ENCODE measurements around the gene RAB6B. TPM values are rescaled to one million over a fixed set of nuclear protein-coding genes. Genes with fewer than 3 reads are reported as not detected.

Gene RAB6B
- total and polyA plus RNA-seq, 2 of the 8 experiments (the other 6 are each of a cell fraction or from before 2014, with no cell fraction given), result 7.9 to 15.6 TPM

DNA sequence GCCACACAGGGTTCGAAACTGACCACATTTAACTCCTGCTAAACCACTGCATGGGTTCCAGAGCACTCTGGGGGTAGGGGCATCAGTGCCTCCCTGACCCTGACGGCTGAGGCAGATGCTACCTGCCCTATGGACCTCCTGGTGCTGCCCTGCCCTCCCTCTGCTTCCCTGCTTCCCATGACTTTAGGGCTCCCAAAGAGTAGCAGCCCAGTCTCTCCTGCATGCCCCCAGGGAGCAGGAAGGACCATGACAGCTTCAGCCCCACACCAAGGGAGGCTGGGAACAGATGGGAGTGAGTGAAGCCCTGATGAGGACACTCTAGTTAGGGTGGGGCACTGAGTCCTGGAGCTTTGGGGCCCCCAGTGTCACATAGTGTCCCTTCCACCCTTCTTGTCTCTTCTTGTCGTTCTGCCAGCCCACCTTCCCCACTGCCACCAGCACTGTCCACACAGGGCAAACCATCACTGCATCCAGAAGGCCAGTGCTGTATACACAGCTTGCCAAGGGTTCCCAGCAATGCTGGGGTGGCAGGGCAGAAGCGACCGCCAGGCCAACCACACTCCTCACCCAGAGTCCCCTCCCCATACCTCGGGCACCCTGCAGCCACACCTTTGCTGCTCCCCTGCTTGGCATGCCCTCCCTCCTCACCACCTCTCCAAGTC is 59.1 kb downstream of the RAB6B start:
- Histone ChIP-seq H3K27me3 (replicated peaks in 1 of 4; ENCODE audit: control insufficient read depth in 3 of 4, extremely low read depth in 1 of 4, insufficient read depth in 3 of 4, low read length in 3 of 4) (no peaks in the 10 kb centered on the region), H3K79me1 (ENCODE audit: low read depth, low read length) (no peaks in the 10 kb centered on the region), H3K36me3 (ENCODE audit: control insufficient read depth in 2 of 4, insufficient read depth in 4 of 4, low read length in 3 of 4) (no peaks in the 10 kb centered on the region; a peak in 3 of 8 replicates), H2BK5ac (ENCODE audit: low read depth, low read length) (no peak overlapping the region), H2BK120ac (replicated peaks; ENCODE audit: low read depth, low read length) (no peak overlapping the region), H3K79me2 (ENCODE audit: control insufficient read depth in 1 of 2, insufficient read depth in 2 of 2, low read length in 2 of 2) (no peaks in the 10 kb centered on the region), H3K14ac (ENCODE audit: insufficient read length) (no peak overlapping the region), H3K56ac (replicated peaks; ENCODE audit: insufficient read length, low read depth, low read length) (no peak overlapping the region), H4K8ac (ENCODE audit: extremely low read depth, insufficient read depth, low read length) (no peak overlapping the region), H4K5ac (ENCODE audit: insufficient read length, low read depth, low read length) (no peak overlapping the region), H4K20me1 (replicated peaks in 1 of 2; ENCODE audit: control insufficient read depth in 1 of 2, insufficient read depth in 2 of 2, low read length in 2 of 2) (no peaks in the 10 kb centered on the region), H3K18ac (ENCODE audit: extremely low read depth, low read length) (no peak overlapping the region), H2BK12ac (ENCODE audit: low read depth, low read length) (no peak overlapping the region), H2BK15ac (ENCODE audit: low read length) (no peak overlapping the region), H2BK20ac (ENCODE audit: low read length) (no peak overlapping the region), H3K4me3 (ENCODE audit: extremely low read depth in 1 of 4, insufficient read depth in 2 of 4, low read depth in 3 of 4, low read length in 4 of 4) (no peak overlapping the region), H3K9me3 (ENCODE audit: insufficient read depth in 2 of 2, low read depth in 1 of 2, low read length in 1 of 2) (no peaks in the 10 kb centered on the region), H3K4me2 (ENCODE audit: insufficient read depth in 1 of 2, low read depth in 2 of 2, low read length in 2 of 2) (no peak overlapping the region), H2AK5ac (ENCODE audit: low read depth, low read length) (no peak overlapping the region), H3K23ac (ENCODE audit: insufficient read length) (no peak overlapping the region), H3K9ac (replicated peaks in 1 of 4; ENCODE audit: extremely low read depth in 1 of 4, low read depth in 3 of 4, low read length in 3 of 4) (no peak overlapping the region), H3K4me1 (replicated peaks in 1 of 4; ENCODE audit: control insufficient read depth in 3 of 4, insufficient read depth in 4 of 4, low read length in 3 of 4) (no peaks in the 10 kb centered on the region; a peak in 1 of 7 replicates), H4K91ac (replicated peaks; ENCODE audit: insufficient read length, low read length) (no peak overlapping the region), H3K27ac (ENCODE audit: low read depth, low read length) (no peak overlapping the region), H3K23me2 (ENCODE audit: low read depth, low read length) (peaks cover 4% of the 10 kb centered on the region; the same call in 1 of the 2 replicates), H2AFZ (ENCODE audit: low read length) (no peak overlapping the region), H3K4ac (replicated peaks; ENCODE audit: insufficient read length, low read depth, low read length) (no peak overlapping the region)
- ChIA-PET CTCF (ENCODE audit: partially characterized antibody) (interaction anchor here (1.1 to 1.5 kb wide), 2 partner anchors 13 to 94 kb away, joined by 3 to 4 read pairs; no protein-coding TSS in a partner anchor), POLR2A (ENCODE audit: partially characterized antibody) (interaction anchor here (1.1 kb wide), 1 partner anchor 14 kb away, joined by 4 read pairs; no protein-coding TSS in a partner anchor)
- DNase-seq (ENCODE audit: low read depth in 1 of 2, low spot score in 2 of 2) (no peak), FAIRE-seq (no peak)
- 87% methylated on average over 6 of the region's 6 CpGs; no CpG with 5 or more reads in 1 of the 2 experiments for WGBS, 2 experiments (ENCODE audit: extremely low coverage in 1 of 2, insufficient coverage in 1 of 2, insufficient read length in 1 of 2, insufficient replicate concordance in 2 of 2, low coverage in 1 of 2, low lambda C conversion rate in 2 of 2, missing lambda C conversion rate in 1 of 2)
- TF ChIP-seq GABPA (IDR thresholded peaks at IDR 0.05; ENCODE audit: borderline replicate concordance, insufficient read depth, low read length), result no peak
- TF ChIP-seq E2F6 (IDR thresholded peaks at IDR 0.05), result no peak
- TF ChIP-seq, protein P1, sequence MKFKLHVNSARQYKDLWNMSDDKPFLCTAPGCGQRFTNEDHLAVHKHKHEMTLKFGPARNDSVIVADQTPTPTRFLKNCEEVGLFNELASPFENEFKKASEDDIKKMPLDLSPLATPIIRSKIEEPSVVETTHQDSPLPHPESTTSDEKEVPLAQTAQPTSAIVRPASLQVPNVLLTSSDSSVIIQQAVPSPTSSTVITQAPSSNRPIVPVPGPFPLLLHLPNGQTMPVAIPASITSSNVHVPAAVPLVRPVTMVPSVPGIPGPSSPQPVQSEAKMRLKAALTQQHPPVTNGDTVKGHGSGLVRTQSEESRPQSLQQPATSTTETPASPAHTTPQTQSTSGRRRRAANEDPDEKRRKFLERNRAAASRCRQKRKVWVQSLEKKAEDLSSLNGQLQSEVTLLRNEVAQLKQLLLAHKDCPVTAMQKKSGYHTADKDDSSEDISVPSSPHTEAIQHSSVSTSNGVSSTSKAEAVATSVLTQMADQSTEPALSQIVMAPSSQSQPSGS (IDR thresholded peaks at IDR 0.05; ENCODE audit: low read length), result no peak
- TF ChIP-seq BACH1 (IDR thresholded peaks at IDR 0.05; ENCODE audit: low read length), result no peak
- no peak for TF ChIP-seq SIX5 (IDR thresholded peaks at IDR 0.05; ENCODE audit: low read depth, low read length)
- no peak for TF ChIP-seq RAD21 (IDR thresholded peaks at IDR 0.05 in 1 of 2, conservative IDR thresholded peaks at IDR 0.05 in 1 of 2; ENCODE audit: low read depth in 2 of 2, low read length in 2 of 2)
- TF ChIP-seq SP1 (IDR thresholded peaks at IDR 0.05; ENCODE audit: low read depth, low read length), result no peak
- no peak for TF ChIP-seq SIN3A (conservative IDR thresholded peaks at IDR 0.05 in 1 of 2, IDR thresholded peaks at IDR 0.05 in 1 of 2; ENCODE audit: low read depth in 1 of 2, low read length in 2 of 2)
- TF ChIP-seq CHD2 (IDR thresholded peaks at IDR 0.05; ENCODE audit: low read length), result no peak
- no peak for TF ChIP-seq HDAC6 (IDR thresholded peaks at IDR 0.05; ENCODE audit: low read depth, low read length)

Data from H1 (cell line).